KMS-11 (cell line): ENCODE measurements around the gene IMPDH1.

Source experiments
- H2AFZ ChIP-seq: fragments of 200-600 bp; sonication (generic); 2 replicates; pipeline ENCODE4 v1.6.1; 2016; ENCODE audit warnings: antibody characterized with exemption, mixed run types, low read depth
- H3K27ac ChIP-seq: fragments of 200-600 bp; sonication (generic); 2 replicates; pipeline ENCODE4 v1.6.1; 2016; ENCODE audit warnings: mild to moderate bottlenecking, mixed run types
- H3K27me3 ChIP-seq: fragments of 200-600 bp; sonication (generic); 2 replicates; pipeline ENCODE4 v1.6.1; 2017; ENCODE audit warnings: mild to moderate bottlenecking, low read depth, mixed run types, moderate library complexity; ENCODE audit not compliant: insufficient read depth
- H3K36me3 ChIP-seq: fragments of 200-600 bp; sonication (generic); 2 replicates; pipeline ENCODE4 v1.6.1; 2017; ENCODE audit warnings: mild to moderate bottlenecking, mixed run types; ENCODE audit not compliant: insufficient read depth
- H3K4me1 ChIP-seq: fragments of 200-600 bp; sonication (generic); 2 replicates; pipeline ENCODE4 v1.6.1; 2016; ENCODE audit warnings: mild to moderate bottlenecking, low read depth, mixed run types; ENCODE audit not compliant: poor library complexity, severe bottlenecking
- H3K4me2 ChIP-seq: fragments of 200-600 bp; sonication (generic); 2 replicates; pipeline ENCODE4 v1.7.0; 2016; ENCODE audit warnings: mild to moderate bottlenecking, mixed run types
- H3K4me3 ChIP-seq: fragments of 200-600 bp; sonication (generic); IDR thresholded peaks from 2 replicates; pipeline ENCODE4 v1.6.1; 2017; ENCODE audit warnings: low read depth, low read length, mixed read lengths; ENCODE audit not compliant: insufficient read depth
- H3K79me2 ChIP-seq: fragments of 200-600 bp; sonication (generic); 2 replicates; pipeline ENCODE4 v1.6.1; 2016; ENCODE audit warnings: low read depth, mixed run types; ENCODE audit not compliant: insufficient read depth
- H3K9ac ChIP-seq: fragments of 200-600 bp; sonication (generic); 2 replicates; pipeline ENCODE4 v1.6.1; 2016; ENCODE audit warnings: mild to moderate bottlenecking, mixed run types
- H4K20me1 ChIP-seq: fragments of 200-600 bp; sonication (generic); 2 replicates; pipeline ENCODE4 v1.6.1; 2016; ENCODE audit warnings: mild to moderate bottlenecking, mixed run types; ENCODE audit not compliant: insufficient read depth
- TF ChIP-seq, protein P1 (sequence below): fragments of 200-600 bp; sonication (generic); conservative IDR thresholded peaks from 2 replicates; pipeline ENCODE4 v1.6.1; 2017; ENCODE audit warnings: low read depth, mild to moderate bottlenecking, antibody characterized with exemption, low read length, moderate library complexity, mixed read lengths

Gene IMPDH1

DNA sequence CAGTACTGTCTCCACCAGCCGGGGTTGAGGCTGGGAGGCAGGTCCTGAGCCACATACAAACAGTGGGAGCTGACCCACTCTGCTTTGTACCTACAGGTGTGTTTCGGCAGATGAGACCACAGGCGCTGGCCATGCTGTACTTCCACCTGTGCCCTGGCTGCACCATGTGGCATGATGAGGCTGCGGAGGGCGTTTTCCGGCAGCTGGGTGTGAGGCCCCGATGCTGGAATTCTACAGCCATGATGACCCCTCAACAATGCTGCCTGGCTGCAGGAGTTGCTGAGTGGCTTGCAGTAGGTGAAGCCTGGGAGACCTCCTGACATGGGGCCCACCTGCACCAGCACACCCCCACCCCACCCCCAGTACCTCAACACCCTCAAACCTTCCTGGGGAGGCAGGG, 18.0 kb downstream of the IMPDH1 start:
- no peaks in the 10 kb centered on the region for H4K20me1 ChIP-seq
- no peak overlapping the region for H2AFZ ChIP-seq
- no peaks in the 10 kb centered on the region for H3K4me1 ChIP-seq

DNA sequence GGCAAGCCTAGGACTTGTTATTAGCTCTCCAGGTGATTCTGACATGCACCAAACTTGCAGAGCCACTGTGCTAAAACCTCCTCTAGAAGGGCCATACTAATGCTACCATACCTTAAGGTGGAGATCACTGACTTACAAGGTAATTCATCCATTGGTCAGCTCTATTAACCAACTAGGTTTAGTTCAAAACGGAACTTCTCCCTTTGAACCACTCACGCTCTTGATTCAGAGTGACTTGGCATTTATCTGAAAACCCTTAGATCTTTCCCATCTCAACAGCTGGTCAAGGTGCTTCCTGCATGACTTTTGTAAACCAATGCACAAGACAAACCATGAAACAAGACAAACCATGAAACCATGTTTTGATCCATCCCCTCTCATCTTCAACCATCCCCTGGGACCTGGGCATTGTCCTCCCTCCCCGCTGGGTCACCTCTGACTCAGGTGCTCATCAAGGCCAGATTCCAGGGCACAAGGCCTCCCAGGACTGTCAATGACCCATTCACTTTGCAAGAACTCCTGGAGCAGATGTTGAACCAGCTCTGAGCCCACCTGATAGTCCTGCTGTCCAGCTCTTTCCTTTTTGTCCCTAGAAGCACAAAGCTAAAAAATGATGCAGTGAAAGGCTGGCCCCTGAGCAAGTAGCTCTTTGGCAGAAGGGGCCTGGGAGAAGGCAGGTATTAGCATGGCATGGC, 18.8 kb downstream of the IMPDH1 start:
- Histone ChIP-seq H3K27me3 (no peaks in the 10 kb centered on the region; the same call in 1 of the 2 replicates), H3K79me2 (no peaks in the 10 kb centered on the region), H3K4me3 (no peak overlapping the region), H3K9ac (no peak overlapping the region), H3K36me3 (no peaks in the 10 kb centered on the region), H3K4me2 (no peak overlapping the region), H4K20me1 (no peaks in the 10 kb centered on the region), H3K4me1 (no peaks in the 10 kb centered on the region), H3K27ac (no peak overlapping the region), H2AFZ (no peak overlapping the region)
- TF ChIP-seq, protein P1, sequence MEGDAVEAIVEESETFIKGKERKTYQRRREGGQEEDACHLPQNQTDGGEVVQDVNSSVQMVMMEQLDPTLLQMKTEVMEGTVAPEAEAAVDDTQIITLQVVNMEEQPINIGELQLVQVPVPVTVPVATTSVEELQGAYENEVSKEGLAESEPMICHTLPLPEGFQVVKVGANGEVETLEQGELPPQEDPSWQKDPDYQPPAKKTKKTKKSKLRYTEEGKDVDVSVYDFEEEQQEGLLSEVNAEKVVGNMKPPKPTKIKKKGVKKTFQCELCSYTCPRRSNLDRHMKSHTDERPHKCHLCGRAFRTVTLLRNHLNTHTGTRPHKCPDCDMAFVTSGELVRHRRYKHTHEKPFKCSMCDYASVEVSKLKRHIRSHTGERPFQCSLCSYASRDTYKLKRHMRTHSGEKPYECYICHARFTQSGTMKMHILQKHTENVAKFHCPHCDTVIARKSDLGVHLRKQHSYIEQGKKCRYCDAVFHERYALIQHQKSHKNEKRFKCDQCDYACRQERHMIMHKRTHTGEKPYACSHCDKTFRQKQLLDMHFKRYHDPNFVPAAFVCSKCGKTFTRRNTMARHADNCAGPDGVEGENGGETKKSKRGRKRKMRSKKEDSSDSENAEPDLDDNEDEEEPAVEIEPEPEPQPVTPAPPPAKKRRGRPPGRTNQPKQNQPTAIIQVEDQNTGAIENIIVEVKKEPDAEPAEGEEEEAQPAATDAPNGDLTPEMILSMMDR, result no peak

More for the DNA sequence above, 18.0 kb downstream of the IMPDH1 start:
- TF ChIP-seq, protein P1, result no peak
- Histone ChIP-seq H3K9ac (no peak overlapping the region), H3K4me3 (no peak overlapping the region), H3K27me3 (no peaks in the 10 kb centered on the region; the same call in 1 of the 2 replicates), H3K27ac (no peak overlapping the region), H3K79me2 (no peaks in the 10 kb centered on the region), H3K36me3 (no peaks in the 10 kb centered on the region), H3K4me2 (no peak overlapping the region)

DNA sequence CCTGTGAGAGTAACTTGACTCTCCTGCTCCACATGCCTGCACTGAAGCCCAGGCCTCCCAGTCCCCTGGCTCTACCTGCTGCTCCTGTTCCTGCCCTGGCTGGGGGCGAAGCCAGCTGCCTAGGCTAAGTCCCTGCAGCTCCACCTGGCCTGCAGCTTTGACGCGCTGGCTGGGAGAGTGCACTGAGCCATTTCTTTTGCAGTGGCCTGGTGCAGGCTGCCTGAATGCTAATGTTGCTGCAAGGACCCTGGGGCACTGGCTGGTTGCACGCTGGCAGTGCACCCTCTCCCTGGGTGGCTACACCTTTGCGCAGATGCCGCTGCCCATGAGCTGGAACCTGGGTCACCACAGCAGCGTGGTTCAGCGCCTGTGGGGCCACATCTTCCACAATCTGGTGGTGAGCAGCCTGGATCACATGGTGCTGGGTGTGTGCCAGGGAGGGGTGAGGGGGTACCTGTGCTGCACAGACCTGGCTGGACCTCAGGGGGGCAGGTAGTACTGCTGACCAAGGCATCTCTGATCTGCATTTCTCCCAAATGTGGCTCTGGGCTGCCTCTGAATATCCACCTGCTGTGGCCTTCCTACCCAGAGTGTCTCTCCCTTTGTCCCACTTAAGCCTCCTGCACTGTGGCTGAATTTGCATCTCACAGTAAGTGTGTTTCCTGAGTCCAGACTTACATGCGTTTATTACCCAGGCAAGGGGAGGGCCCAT, 20.0 kb downstream of the IMPDH1 start:
- H4K20me1 ChIP-seq, result no peaks in the 10 kb centered on the region
- no peak overlapping the region for H3K9ac ChIP-seq
- H3K79me2 ChIP-seq, result no peaks in the 10 kb centered on the region
- no peaks in the 10 kb centered on the region; the same call in 1 of the 2 replicates for H3K27me3 ChIP-seq
- no peaks in the 10 kb centered on the region for H3K36me3 ChIP-seq
- no peak overlapping the region for H3K4me3 ChIP-seq
- no peak overlapping the region for H3K27ac ChIP-seq
- no peak overlapping the region for H3K4me2 ChIP-seq
- TF ChIP-seq, protein P1, result no peak
- no peaks in the 10 kb centered on the region for H3K4me1 ChIP-seq
- H2AFZ ChIP-seq, result no peak overlapping the region

DNA sequence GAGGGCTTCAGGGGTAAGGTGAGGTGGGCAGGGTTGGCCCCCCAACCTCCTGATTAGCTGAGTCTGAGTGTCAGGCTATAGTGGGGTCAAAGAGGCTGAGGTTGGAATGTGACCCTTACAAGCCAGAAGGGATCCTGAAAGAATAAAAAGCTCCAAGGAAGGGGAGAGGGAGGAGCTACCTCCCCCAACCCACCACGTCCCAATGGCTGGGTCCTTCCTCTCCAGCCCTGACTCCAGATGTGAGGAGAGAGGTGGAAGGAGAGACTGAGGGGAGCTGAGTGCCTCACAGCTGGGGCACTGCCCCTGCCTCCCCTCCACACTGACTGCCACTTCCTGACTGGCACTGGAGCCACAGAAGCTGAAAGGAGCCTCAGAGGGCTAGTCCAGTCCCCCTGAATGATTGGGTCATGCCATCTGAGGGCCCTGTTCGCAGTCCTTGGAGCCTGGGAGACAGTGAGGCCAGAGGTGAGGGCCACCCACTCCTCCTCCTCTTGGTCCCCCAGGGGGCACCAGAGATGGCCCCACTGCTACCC, 20.6 kb downstream of the IMPDH1 start:
- H3K79me2 ChIP-seq, result no peaks in the 10 kb centered on the region
- no peaks in the 10 kb centered on the region for H4K20me1 ChIP-seq
- no peaks in the 10 kb centered on the region for H3K36me3 ChIP-seq
- no peak overlapping the region for H3K4me2 ChIP-seq
- TF ChIP-seq, protein P1, result no peak
- H3K4me3 ChIP-seq, result no peak overlapping the region
- H3K27me3 ChIP-seq, result no peaks in the 10 kb centered on the region; the same call in 1 of the 2 replicates
- no peak overlapping the region for H3K27ac ChIP-seq
- H2AFZ ChIP-seq, result no peak overlapping the region
- no peaks in the 10 kb centered on the region for H3K4me1 ChIP-seq
- no peak overlapping the region for H3K9ac ChIP-seq
